Vagina (tissue), 2 donors: ENCODE measurements around the gene PLEKHM2. TPM values are rescaled to one million over a fixed set of nuclear protein-coding genes. Genes with fewer than 3 reads are reported as not detected.

Experiments used
- DNase-seq, 2 donors: peaks; one replicate each; pipeline ENCODE4 v3.0.0-alpha.2; 2017; ENCODE audit errors: extremely low spot score in 2 of 2
- H3K27ac ChIP-seq: fragments of 200-600 bp; sonication (generic); one replicate; pipeline ENCODE4 v1.5.1; 2019
- H3K27me3 ChIP-seq: fragments of 200-600 bp; sonication (generic); one replicate; pipeline ENCODE4 v1.5.1; 2019
- H3K36me3 ChIP-seq, 2 donors: fragments of 200-600 bp; sonication (generic); one replicate each; pipeline ENCODE4 v1.5.1; 2017 to 2019
- H3K4me1 ChIP-seq: fragments of 200-600 bp; sonication (generic); one replicate; pipeline ENCODE4 v1.5.1; 2019
- H3K4me3 ChIP-seq, 2 donors: fragments of 200-600 bp; sonication (generic); 1 replicate in 1 of 2; 2 replicates in 1 of 2; pipeline ENCODE4 v1.5.1; 2016 to 2019
- H3K9me3 ChIP-seq: fragments of 200-600 bp; sonication (generic); one replicate; pipeline ENCODE4 v1.5.1; 2019
- CTCF ChIP-seq, 3 experiments: fragments of 450-650 bp in 2 of 3; fragments of 200-600 bp in 1 of 3; sonication (generic) in 1 of 3; IDR thresholded peaks; one replicate each; pipeline ENCODE4 v1.5.1; 2017 to 2019; ENCODE audit warnings: antibody characterized with exemption in 3 of 3, mild to moderate bottlenecking in 2 of 3, moderate library complexity in 2 of 3
- POLR2A ChIP-seq, 2 donors: fragments of 450-650 bp; IDR thresholded peaks; one replicate each; pipeline ENCODE4 v1.6.1; 2017; ENCODE audit warnings: antibody characterized with exemption in 2 of 2, mild to moderate bottlenecking in 2 of 2, moderate library complexity in 2 of 2
- POLR2AphosphoS5 ChIP-seq, 2 donors: sonication (generic); formaldehyde crosslinking; IDR thresholded peaks; one replicate each; pipeline ENCODE4 v1.9.0; 2017; ENCODE audit warnings: antibody characterized with exemption in 2 of 2, mild to moderate bottlenecking in 2 of 2, low read depth in 1 of 2; ENCODE audit not compliant: insufficient read depth in 1 of 2
- intact Hi-C: fragments of 100-400 bp; cut with DNase I; formaldehyde crosslinking; loops from one replicate; pipeline ENCODE4 v1.15.1; 2023
- total RNA-seq: library from RNA; depleted of rRNA; stranded (reverse); fragments of >200 nt; gene quantifications from one replicate; pipeline ENCODE4 v1.2.3, GENCODE V29; 2016

PLEKHM2 gene
- total RNA-seq, 1 donor from 2014 or later, result 56.2 TPM

- intact Hi-C loops, result no loop called here
- TF ChIP-seq POLR2A (IDR thresholded peaks at IDR 0.05), result no peak
- TF ChIP-seq POLR2AphosphoS5 (IDR thresholded peaks at IDR 0.05; ENCODE audit: insufficient read depth in 1 of 2, low read depth in 1 of 2), result no peak
- TF ChIP-seq CTCF (IDR thresholded peaks at IDR 0.05), result no peak
- no peak overlapping the region for H3K4me3 ChIP-seq
- no peak for DNase-seq
- peaks cover 0 to 25% of the 10 kb centered on the region in 2 donors for H3K36me3 ChIP-seq
- no peaks in the 10 kb centered on the region for H3K9me3 ChIP-seq
- no peaks in the 10 kb centered on the region for H3K4me1 ChIP-seq
- no peaks in the 10 kb centered on the region for H3K27me3 ChIP-seq
- no peak overlapping the region for H3K27ac ChIP-seq
Measured at GRCh38 chr1:15663925-15664324, 20.2 kb upstream of the PLEKHM2 start.

DNA sequence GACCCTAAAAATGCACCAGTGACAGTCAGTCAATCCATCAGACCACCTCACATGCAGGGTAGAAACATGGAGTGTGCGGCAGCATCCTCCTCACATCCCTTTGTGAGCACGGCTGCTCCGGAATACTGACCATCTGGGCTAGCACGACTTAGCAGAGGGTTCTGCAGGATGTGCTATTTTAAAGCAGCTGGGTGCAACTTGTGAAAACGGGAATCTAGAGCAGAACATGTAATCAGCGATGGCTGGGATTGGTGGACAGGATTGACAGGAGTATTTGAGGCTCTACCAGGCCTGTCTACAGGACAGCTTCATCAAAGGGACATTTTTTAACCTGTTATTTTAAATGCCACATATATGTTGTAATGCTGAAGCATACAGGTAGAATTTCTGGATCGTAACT lies 16.8 kb upstream of the PLEKHM2 start:
- Histone ChIP-seq H3K27me3 (no peaks in the 10 kb centered on the region), H3K27ac (no peak overlapping the region), H3K36me3 (no peaks in the 10 kb centered on the region), H3K4me3 (no peak overlapping the region), H3K4me1 (no peaks in the 10 kb centered on the region), H3K9me3 (no peaks in the 10 kb centered on the region)
- no peak for DNase-seq
- intact Hi-C loops, result no loop called here
- TF ChIP-seq POLR2A (IDR thresholded peaks at IDR 0.05) (no peak), POLR2AphosphoS5 (IDR thresholded peaks at IDR 0.05; ENCODE audit: insufficient read depth in 1 of 2, low read depth in 1 of 2) (no peak), CTCF (IDR thresholded peaks at IDR 0.05) (no peak)

- Histone ChIP-seq H3K27me3 (no peaks in the 10 kb centered on the region), H3K36me3 (no peaks in the 10 kb centered on the region), H3K27ac (no peak overlapping the region), H3K4me3 (no peak overlapping the region), H3K4me1 (no peaks in the 10 kb centered on the region), H3K9me3 (no peaks in the 10 kb centered on the region)
- DNase-seq, result no peak
- TF ChIP-seq POLR2A (IDR thresholded peaks at IDR 0.05) (no peak), POLR2AphosphoS5 (IDR thresholded peaks at IDR 0.05; ENCODE audit: insufficient read depth in 1 of 2, low read depth in 1 of 2) (no peak), CTCF (IDR thresholded peaks at IDR 0.05) (no peak)
- intact Hi-C loops, result no loop called here
Measured at GRCh38 chr1:15668089-15668754, 15.9 kb upstream of the PLEKHM2 start.

GRCh38 chr1:15669074-15669473 lies 15.0 kb upstream of the PLEKHM2 start:
- DNase-seq, result no peak
- TF ChIP-seq POLR2A (IDR thresholded peaks at IDR 0.05) (no peak), CTCF (IDR thresholded peaks at IDR 0.05) (no peak), POLR2AphosphoS5 (IDR thresholded peaks at IDR 0.05; ENCODE audit: insufficient read depth in 1 of 2, low read depth in 1 of 2) (no peak)
- Histone ChIP-seq H3K27me3 (no peaks in the 10 kb centered on the region), H3K9me3 (no peaks in the 10 kb centered on the region), H3K4me1 (no peaks in the 10 kb centered on the region), H3K27ac (no peak overlapping the region), H3K36me3 (no peaks in the 10 kb centered on the region), H3K4me3 (no peak overlapping the region)
- intact Hi-C loops, result no loop called here

DNA sequence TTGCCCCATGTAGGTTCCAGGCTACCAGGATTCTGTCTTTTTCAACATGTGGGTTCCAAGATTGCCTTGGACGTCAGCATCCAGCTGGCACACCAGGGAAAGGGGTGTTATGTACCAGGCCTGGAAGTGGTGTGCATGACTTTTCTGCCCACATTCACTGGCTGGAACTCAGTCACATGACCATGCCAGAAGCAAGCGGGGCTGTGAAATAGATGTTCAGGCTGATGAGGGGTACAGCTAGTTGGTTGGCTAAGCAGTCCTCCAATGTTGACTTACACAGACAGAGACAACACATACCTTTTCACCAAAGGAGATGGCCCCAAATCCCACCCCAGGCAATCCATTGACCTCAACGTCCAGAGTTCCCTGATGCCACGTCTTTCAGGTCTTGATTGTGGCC lies 14.3 kb upstream of the PLEKHM2 start:
- no peak for TF ChIP-seq POLR2AphosphoS5 (IDR thresholded peaks at IDR 0.05; ENCODE audit: insufficient read depth in 1 of 2, low read depth in 1 of 2)
- TF ChIP-seq POLR2A (IDR thresholded peaks at IDR 0.05), result no peak
- TF ChIP-seq CTCF (IDR thresholded peaks at IDR 0.05), result no peak
- Histone ChIP-seq H3K9me3 (no peaks in the 10 kb centered on the region), H3K36me3 (no peaks in the 10 kb centered on the region), H3K4me3 (no peak overlapping the region), H3K27ac (no peak overlapping the region), H3K4me1 (no peaks in the 10 kb centered on the region), H3K27me3 (no peaks in the 10 kb centered on the region)
- intact Hi-C loops, result no loop called here
- no peak for DNase-seq
